GM12892 (cell line): Measurements from ENCODE around the gene ACSM3.

Source experiments
- POLR2A ChIP-seq: IDR thresholded peaks from 2 replicates; pipeline ENCODE4 v1.6.1; 2011; ENCODE audit warnings: low read depth, low read length, control low read depth
- POLR2AphosphoS5 ChIP-seq: IDR thresholded peaks from 2 replicates; pipeline ENCODE4 v1.6.1; 2011; ENCODE audit warnings: low read depth, low read length, control low read depth
- TAF1 ChIP-seq: IDR thresholded peaks from 2 replicates; pipeline ENCODE4 v1.6.1; 2011; ENCODE audit warnings: low read depth, mild to moderate bottlenecking, control low read depth, low read length, borderline replicate concordance

GRCh38 chr16:20766294-20766693, 2.5 kb downstream of the ACSM3 start:
- no peak for TF ChIP-seq POLR2AphosphoS5
- TF ChIP-seq TAF1: no peak
- TF ChIP-seq POLR2A: no peak
